T-helper 1 cell treated with Interleukin-12 subunit alpha and Interleukin-12 subunit beta and Interleukin-4 antibody, amounts not matched to agents 30 μg/mL and 1 μg/mL, for 36 hours (primary cell): ENCODE results near the gene SP9.

ENCODE experiments used
- H3K27ac Mint-ChIP-seq: one replicate; pipeline ENCODE4 v1.8.0; 2021; ENCODE audit warnings: mild to moderate bottlenecking, mixed read lengths
- H3K27me3 Mint-ChIP-seq: one replicate; pipeline ENCODE4 v1.8.0; 2021; ENCODE audit warnings: low read depth, mixed read lengths
- H3K36me3 Mint-ChIP-seq: one replicate; pipeline ENCODE4 v1.8.0; 2021; ENCODE audit warnings: low read depth, mixed read lengths
- H3K4me1 Mint-ChIP-seq: one replicate; pipeline ENCODE4 v1.8.0; 2021; ENCODE audit warnings: low read depth, mixed read lengths
- H3K4me3 Mint-ChIP-seq: one replicate; pipeline ENCODE4 v1.8.0; 2021; ENCODE audit warnings: mild to moderate bottlenecking, moderate library complexity, mixed read lengths
- H3K9me3 Mint-ChIP-seq: one replicate; pipeline ENCODE4 v1.8.0; 2021; ENCODE audit warnings: mixed read lengths

Gene SP9

DNA sequence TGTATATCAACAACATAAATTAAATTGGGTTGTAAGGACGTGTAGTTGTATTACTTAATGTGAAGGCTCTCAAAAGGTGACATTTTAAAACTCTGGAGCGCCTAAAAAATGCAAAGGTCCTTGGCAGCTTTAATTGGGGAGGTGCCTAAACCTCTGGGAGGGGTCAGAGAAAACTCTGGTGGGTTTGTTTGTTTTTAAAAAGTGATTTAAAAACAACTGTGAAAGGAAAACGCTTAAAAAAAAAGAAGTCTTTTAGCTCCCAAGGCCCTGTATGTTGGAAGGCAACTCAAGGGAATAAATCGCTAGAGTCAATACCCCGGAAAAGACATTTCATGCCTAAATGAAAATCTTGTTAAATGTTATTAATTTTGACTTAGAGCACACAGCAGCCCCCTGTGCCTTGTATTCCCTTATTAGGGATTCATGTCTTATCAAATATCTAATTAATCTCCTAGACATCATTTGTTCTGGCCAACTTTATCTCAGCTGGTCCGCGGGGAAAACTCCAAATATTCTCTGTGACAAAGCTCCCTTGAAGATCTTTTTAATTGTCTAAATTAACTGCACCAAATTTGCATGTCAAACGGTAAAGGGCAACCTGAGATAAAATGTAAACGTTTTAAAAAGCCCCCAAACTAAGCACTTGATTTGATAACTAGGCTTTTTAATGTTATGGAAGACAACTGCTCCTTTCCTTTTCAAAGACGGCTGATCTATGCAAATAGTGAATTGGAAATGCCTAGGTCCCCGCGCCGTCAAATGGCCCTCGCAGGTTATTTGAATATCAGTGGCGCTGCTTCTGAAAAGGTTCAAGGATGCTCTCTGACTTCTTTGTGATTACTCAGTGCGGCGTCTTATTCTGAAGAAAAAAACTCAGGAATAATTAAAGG, 4.2 kb downstream of the SP9 start:
- Mint-ChIP-seq H3K9me3 (no peaks in the 10 kb centered on the region), H3K4me3 (no peak overlapping the region), H3K27me3 (peaks cover 72% of the 10 kb centered on the region), H3K27ac (peak overlapping the region; percentile 55), H3K4me1 (peaks cover 29% of the 10 kb centered on the region), H3K36me3 (peaks cover 5% of the 10 kb centered on the region)

DNA sequence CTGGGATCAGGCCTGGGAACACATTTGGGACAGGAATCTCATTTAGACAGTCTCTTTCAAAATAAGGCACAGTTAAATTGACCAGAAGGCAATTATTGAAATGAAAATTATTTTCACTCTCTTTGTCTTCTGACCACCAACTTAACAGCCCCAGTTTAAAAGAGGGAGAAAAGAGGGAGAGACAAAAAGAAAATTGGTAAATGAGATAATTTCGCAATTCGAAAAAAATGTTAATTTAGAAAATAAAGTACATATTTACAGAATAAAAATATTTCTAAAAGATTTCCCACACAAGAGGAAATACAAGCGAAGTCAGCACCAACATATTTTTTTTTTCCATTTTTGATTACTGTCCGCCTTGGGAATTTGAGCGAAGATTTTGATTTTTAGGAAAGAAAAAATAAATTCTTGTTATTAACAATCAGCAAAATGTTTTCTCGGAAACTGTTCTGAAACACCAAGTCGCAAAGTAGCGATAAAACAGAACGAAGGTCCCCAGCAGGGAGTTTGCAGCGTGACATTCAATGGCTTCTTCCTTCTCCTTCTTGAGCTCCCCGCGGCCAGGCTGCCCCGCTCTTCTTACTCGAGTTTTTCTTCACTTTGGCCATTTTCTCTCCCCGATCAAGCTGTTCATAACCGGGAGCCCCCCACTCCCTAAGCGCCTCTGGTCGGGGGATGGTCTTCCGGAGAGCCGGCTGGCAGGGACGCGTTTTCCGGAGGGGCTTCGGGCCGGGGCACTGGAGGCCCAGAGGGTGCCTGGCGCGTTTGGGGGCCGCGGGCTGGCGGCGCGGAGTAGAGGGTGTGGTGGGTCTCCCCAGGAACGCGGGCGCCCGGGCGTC, 5.0 kb downstream of the SP9 start:
- no peaks in the 10 kb centered on the region for H3K9me3 Mint-ChIP-seq
- H3K36me3 Mint-ChIP-seq: peaks cover 5% of the 10 kb centered on the region
- peaks cover 31% of the 10 kb centered on the region for H3K4me1 Mint-ChIP-seq
- H3K27ac Mint-ChIP-seq: peak overlapping the region; percentile 55
- peaks cover 75% of the 10 kb centered on the region for H3K27me3 Mint-ChIP-seq
- no peak overlapping the region for H3K4me3 Mint-ChIP-seq

DNA sequence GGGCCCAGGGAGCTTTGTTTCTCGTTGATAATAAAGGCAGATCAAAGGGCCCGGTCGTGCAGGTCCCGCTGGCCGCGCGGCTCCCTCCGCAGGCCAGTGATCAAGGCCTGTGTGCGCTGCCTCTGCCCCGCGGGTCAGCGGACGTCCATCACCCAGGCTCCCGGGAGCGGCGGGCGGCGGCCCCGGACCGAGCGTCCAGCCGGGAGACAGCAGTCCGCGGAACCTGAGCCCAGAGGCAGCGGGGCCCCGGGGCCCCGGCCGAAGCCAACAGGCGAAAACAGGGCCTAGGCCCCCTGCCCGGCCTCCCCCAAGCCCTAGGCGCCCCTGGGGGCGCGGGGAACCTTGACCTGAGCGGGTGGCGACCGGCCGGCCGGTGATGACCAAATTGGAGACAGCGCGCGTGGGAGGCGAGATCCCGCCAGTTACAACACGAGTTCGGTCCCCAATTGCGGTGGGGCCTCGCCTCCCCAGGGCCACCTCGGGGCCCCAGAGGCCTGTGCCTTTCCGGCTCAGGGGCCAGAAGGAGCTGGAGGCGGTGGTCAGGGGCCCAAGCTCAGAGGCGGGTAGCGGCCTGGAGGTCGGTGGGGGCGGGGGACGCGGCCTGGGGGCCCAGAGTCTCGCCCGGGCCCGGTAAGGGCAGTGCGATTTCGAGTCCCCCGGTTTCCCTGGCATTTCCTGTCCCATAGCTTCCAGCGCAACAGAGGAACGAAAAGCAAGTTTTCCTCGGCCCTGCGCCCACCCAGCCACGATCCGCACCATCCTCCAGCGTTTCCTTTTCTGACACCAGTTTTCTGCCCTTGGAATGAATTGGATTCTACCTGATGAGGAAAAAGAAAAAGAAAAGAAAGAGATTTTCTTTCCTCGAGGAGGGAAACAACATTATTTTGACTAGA, 5.9 kb downstream of the SP9 start:
- H3K4me1 Mint-ChIP-seq: peaks cover 27% of the 10 kb centered on the region
- H3K36me3 Mint-ChIP-seq: peaks cover 5% of the 10 kb centered on the region
- H3K9me3 Mint-ChIP-seq: no peaks in the 10 kb centered on the region
- H3K4me3 Mint-ChIP-seq: no peak overlapping the region
- peaks cover 74% of the 10 kb centered on the region for H3K27me3 Mint-ChIP-seq
- H3K27ac Mint-ChIP-seq: peak overlapping the region; percentile 73

DNA sequence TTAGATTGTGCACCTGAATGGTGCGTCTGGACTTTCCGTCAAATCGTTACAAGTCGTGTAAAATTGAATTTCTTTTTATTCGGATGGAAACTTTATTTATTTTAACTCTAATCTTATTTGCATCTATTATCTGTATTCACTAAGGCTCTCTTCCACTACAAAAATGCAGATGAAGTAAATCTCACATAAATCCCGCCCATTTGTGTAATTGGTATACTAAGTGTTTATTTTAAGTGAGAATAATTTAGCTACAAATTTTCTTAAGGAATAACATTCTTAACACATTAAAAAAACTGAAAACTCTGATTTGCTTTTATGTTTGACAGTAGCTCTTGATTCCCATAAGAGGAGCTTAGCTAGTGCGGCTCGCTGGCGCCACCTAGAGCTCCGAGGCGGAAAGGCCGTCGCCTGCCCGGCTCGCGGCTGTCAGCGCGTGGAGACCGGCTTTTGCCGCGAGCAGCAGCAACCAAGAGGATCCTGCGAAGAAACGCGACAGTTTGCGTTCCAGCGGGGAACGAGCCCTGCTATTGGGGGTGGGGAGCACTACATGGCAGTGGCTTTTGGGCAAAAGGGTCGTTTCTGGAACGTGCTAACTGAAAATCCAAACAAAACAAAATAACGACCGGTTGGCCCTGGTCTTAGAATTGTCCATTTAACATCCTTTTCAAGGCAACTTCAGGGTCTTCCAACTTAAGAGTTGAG, 6.7 kb downstream of the SP9 start:
- H3K27ac Mint-ChIP-seq: peak overlapping the region; percentile 84
- H3K9me3 Mint-ChIP-seq: no peaks in the 10 kb centered on the region
- peaks cover 79% of the 10 kb centered on the region for H3K27me3 Mint-ChIP-seq
- H3K4me3 Mint-ChIP-seq: peak overlapping the region; percentile 68
- peaks cover 5% of the 10 kb centered on the region for H3K36me3 Mint-ChIP-seq
- peaks cover 27% of the 10 kb centered on the region for H3K4me1 Mint-ChIP-seq

DNA sequence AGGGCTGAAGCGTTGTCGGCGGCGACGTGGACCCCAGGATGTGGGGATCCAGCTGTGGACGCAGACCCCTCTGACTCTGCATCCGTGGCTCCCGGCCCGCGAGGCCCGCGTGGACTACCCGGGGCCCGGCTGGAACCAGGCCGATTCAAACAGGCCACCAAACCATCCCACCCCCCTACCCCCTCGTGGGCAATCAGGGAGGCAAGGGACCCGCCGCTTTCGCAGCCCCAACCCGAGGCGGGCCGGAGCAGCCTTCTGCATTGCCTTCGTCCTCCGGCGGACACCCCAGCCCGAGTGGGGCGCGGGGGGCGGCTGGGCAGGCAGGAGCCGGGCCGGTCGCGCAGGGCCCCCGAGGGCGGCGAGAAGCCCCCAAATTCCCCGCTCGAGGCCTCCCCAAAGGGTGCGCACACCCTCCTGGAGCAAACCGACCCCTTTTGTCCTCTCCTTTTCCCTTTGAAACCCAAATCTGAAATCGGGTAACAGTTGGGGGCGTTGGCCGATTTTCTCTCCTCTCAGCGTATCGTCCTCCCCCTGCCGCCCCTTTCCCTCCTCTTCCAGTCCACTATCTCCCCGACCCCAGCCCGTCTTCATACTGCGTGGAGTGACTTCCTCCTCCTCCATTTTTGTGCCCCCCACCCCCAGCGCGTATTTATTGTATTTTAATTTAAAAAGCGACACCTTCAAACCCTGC, 7.4 kb downstream of the SP9 start:
- peak overlapping the region; percentile 55 for H3K27ac Mint-ChIP-seq
- no peaks in the 10 kb centered on the region for H3K9me3 Mint-ChIP-seq
- peaks cover 27% of the 10 kb centered on the region for H3K4me1 Mint-ChIP-seq
- H3K36me3 Mint-ChIP-seq: peaks cover 8% of the 10 kb centered on the region
- peaks cover 84% of the 10 kb centered on the region for H3K27me3 Mint-ChIP-seq
- H3K4me3 Mint-ChIP-seq: peak overlapping the region; percentile 68

DNA sequence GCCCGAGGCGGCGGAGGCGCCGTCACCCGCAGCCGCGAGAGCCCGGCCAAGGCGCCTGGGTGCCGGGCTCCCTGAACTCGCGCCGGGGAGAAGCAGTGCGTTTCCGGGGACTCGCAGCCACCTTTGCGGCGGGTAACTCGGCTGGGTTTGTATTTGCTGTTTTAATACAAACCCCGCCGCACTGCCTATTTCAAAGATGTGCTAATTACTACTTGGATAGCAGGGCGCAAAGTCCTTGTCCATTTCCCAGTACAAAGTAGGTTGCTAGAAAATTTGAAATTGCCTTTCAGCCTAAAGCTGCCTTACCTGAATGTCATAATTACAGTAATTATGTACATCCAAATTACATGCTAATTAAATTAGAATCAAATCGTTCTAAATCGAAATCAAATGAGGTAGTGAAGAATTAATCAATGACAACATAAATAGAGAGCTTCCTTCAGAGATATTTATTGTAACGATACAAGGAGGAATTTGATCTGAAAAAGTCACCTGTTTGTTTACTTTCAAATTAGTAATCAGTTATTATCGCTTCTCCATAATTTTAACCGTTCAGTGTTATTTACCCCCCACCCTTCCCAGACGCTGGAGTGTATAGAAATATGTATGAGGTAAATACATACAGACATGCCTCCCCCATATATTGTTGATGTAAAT, 8.1 kb downstream of the SP9 start:
- Mint-ChIP-seq H3K36me3 (peaks cover 6% of the 10 kb centered on the region), H3K9me3 (no peaks in the 10 kb centered on the region), H3K4me1 (peaks cover 24% of the 10 kb centered on the region), H3K27ac (no peak overlapping the region), H3K27me3 (peaks cover 79% of the 10 kb centered on the region), H3K4me3 (peak overlapping the region; percentile 68)

DNA sequence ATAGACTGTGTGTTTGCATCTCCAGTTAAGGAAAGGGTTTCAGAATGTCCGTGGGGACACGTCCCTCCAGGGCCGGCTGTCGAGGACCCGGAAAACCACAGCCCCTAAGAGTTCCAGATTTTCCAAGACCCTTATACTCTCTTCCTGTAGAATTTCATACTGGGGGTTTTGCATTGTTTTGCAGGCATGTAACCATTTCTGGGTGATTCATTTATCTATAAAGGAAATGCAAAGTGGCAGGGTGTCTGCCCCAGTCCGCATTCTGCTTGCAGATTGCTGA, 8.5 kb downstream of the SP9 start:
- Mint-ChIP-seq H3K36me3 (peaks cover 6% of the 10 kb centered on the region), H3K27me3 (peaks cover 75% of the 10 kb centered on the region), H3K9me3 (no peaks in the 10 kb centered on the region), H3K4me3 (no peak overlapping the region), H3K27ac (peak overlapping the region; percentile 41), H3K4me1 (peaks cover 22% of the 10 kb centered on the region)

DNA sequence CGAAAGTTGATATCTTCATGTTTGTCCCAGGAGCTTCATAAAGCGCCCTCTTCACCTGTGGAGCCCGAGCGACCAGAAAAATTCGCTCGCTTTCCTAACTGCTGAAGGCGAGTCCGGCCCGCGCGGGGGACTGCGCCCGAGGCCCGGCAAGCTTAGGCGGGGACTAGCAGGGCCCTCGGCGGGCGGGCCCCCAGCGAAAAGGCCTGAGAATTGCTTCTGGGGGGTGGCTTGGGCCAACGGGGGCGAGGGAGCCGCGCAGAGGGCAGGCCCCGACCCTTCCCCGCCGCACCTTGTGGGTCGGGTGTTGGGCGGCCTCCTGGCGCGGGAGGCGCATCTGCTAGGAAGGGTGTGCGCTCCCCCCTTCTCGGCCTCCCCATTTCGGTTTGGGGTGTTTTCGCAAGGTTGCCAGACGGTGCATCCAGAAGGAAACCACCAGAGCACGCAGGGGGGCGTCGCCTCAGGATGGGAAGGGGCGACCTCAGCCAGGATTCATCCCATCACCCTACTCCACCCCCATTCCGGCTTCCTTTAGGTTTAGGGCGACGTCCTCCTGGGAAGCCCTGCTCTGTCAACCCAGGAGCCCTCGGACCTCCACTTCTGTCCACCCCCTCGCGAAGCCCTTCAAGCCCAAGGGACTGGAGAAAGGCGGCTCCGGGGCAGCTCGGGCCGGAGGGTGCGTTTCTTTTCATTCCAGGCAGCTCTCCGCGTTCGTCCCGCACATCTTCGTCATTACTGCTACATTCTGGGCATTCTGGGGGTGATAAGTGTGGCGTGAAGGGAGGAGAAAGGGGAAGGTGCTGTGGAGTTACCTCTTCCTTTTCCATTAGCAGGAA, 9.1 kb downstream of the SP9 start:
- H3K9me3 Mint-ChIP-seq: no peaks in the 10 kb centered on the region
- H3K27me3 Mint-ChIP-seq: peaks cover 69% of the 10 kb centered on the region
- H3K27ac Mint-ChIP-seq: peak overlapping the region; percentile 41
- peaks cover 22% of the 10 kb centered on the region for H3K4me1 Mint-ChIP-seq
- peaks cover 12% of the 10 kb centered on the region for H3K36me3 Mint-ChIP-seq
- no peak overlapping the region for H3K4me3 Mint-ChIP-seq

DNA sequence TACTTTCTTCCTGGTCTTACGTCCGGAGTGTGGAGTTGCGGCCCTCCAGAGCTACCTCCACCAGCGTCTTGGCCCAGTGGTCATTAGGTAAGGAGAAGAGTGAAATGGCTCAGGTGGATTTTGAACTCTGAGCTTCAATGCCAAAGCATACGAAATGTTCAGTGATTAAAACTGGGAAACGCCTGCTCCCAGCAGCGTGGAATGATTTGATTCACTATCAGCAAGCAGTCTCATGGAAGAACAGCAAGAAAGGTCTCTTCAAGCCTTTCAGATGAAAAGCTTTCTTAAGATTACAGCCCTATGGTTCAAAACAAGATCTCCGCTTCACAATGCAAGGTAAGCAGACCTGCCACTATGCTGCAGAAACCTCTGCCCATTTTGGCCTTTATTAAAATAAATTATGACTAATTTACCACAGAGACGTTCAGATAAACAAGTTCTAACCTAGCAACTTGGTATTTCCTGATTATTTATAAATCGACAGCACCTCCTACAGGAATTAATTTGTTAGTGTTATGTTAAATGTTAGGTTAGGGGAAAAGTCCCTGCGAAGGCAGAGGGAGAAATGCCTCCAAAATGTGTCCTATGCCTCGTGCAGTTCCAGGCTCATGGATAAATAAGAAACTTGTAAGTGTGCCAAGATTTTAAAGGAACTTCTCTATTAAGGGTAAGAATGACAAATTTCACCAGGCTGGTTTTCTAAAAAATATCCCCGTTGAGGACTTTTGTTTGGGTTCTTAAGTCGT, 10.1 kb downstream of the SP9 start:
- Mint-ChIP-seq H3K4me1 (peaks cover 22% of the 10 kb centered on the region), H3K36me3 (peaks cover 14% of the 10 kb centered on the region), H3K9me3 (no peaks in the 10 kb centered on the region), H3K4me3 (no peak overlapping the region), H3K27ac (peak overlapping the region; percentile 57), H3K27me3 (peaks cover 59% of the 10 kb centered on the region)

DNA sequence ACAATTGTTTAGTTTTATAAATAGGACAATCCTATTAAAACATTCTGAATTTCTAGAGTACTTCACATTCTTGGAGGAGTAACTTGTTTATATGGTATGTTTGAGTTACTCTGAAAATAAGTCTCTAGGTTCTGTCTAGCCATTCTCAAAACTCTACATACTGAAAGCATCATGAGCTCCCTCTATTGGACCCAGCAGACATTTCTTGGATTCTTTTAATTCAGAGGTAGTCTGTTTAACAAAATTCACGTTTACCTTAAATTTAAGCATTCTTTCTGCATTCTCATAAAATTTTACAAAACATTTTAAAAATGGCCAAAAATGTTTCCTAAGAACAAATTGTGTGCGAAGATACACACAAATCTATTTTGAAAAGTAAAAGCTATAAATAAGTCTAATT, 15.3 kb downstream of the SP9 start:
- H3K36me3 Mint-ChIP-seq: peaks cover 14% of the 10 kb centered on the region
- no peak overlapping the region for H3K27ac Mint-ChIP-seq
- no peaks in the 10 kb centered on the region for H3K9me3 Mint-ChIP-seq
- no peaks in the 10 kb centered on the region for H3K4me1 Mint-ChIP-seq
- H3K4me3 Mint-ChIP-seq: no peak overlapping the region
- H3K27me3 Mint-ChIP-seq: peaks cover 16% of the 10 kb centered on the region

DNA sequence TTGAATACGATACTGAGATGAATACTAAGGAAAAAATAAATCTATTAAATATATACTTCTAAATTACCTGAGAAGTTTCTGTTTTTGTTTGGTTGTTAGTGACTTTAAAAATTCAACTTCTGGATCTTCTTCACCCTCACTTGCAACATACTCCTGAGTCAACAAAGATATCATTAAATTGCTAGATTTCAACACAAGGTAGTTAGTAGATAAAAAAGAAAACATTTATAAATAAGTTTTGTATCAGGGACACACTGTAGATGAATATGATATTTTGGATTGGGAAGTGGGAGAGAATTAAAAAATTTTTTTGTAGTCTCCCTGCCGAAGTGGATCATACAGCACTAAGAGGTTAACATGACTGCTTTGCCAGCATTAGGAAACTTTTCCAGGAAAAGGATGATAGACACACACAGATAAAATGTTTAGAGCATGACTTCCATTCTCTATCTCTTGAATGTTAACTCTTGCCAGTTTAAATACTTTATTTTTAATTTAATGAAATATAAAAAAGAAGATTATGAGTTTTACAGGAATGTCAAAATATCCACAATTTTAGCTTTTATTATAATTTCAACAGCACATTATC, 15.9 kb downstream of the SP9 start:
- no peak overlapping the region for H3K4me3 Mint-ChIP-seq
- no peak overlapping the region for H3K27ac Mint-ChIP-seq
- no peaks in the 10 kb centered on the region for H3K4me1 Mint-ChIP-seq
- peaks cover 11% of the 10 kb centered on the region for H3K27me3 Mint-ChIP-seq
- no peaks in the 10 kb centered on the region for H3K9me3 Mint-ChIP-seq
- peaks cover 14% of the 10 kb centered on the region for H3K36me3 Mint-ChIP-seq

DNA sequence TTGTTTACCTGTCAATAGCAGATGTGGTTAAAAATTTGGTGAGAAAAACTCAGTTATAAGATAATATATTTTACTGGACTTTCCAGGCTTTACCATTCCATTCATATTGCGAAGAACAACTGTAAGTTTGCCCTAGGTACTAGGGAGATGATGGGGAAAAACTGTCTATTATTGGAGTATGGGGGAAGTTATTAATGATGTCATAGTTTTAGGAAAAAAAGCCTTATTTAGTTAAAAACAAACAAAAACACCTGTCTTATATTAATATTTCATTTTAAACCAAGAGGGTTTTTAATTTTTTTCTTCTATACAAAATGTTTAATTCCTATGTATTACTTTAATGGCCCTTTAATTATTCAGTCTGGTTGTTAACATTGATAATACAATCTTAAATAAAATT, 18.2 kb downstream of the SP9 start:
- H3K27me3 Mint-ChIP-seq: no peaks in the 10 kb centered on the region
- no peak overlapping the region for H3K27ac Mint-ChIP-seq
- no peaks in the 10 kb centered on the region for H3K9me3 Mint-ChIP-seq
- H3K4me3 Mint-ChIP-seq: no peak overlapping the region
- no peaks in the 10 kb centered on the region for H3K4me1 Mint-ChIP-seq
- peaks cover 10% of the 10 kb centered on the region for H3K36me3 Mint-ChIP-seq
